ENCODE measurements around the gene ITIH3. TPM values are rescaled to one million over a fixed set of nuclear protein-coding genes. Genes with fewer than 3 reads are reported as not detected.

ITIH3 gene
- total RNA-seq, 1 donor from 2014 or later: not detected

DNA sequence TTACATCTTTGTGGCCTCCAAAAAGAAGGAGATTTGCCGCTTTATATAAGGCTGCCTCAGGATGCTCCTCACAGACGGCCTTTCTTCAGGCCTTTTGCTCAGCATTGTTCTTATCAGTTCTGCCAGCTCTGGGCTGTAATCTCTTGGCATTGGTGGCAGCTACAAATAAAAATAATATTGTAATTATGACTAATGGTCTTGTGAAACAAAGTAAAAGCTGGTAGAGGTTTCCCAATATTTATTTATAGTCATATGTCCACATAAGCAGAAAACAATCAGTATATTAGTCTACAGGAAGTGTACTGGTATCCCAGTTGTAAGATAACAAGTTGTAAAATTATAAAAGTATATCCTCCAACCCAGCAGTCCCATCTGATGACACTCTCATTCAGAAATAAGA lies 31.1 kb upstream of the ITIH3 start:
- Mint-ChIP-seq H3K27ac (ENCODE audit: unreplicated experiment) (no peak overlapping the region), H3K9me3 (ENCODE audit: unreplicated experiment) (no peaks in the 10 kb centered on the region), H3K27me3 (ENCODE audit: unreplicated experiment) (no peaks in the 10 kb centered on the region), H3K36me3 (ENCODE audit: low read depth, unreplicated experiment) (peaks cover 29% of the 10 kb centered on the region), H3K4me3 (ENCODE audit: unreplicated experiment) (no peak overlapping the region), H3K4me1 (ENCODE audit: unreplicated experiment) (no peaks in the 10 kb centered on the region)
- DNase-seq (ENCODE audit: low spot score): no peak
- TF ChIP-seq CTCF (IDR thresholded peaks at IDR 0.05; ENCODE audit: unreplicated experiment): no peak

GRCh38 chr3:52769786-52770455 lies 24.7 kb upstream of the ITIH3 start:
- no peak for TF ChIP-seq CTCF (IDR thresholded peaks at IDR 0.05; ENCODE audit: unreplicated experiment)
- peak overlapping the region; percentile 65 for H3K27ac Mint-ChIP-seq (ENCODE audit: unreplicated experiment)
- H3K4me3 Mint-ChIP-seq (ENCODE audit: unreplicated experiment): peak overlapping the region; percentile 94
- no peaks in the 10 kb centered on the region for H3K9me3 Mint-ChIP-seq (ENCODE audit: unreplicated experiment)
- H3K27me3 Mint-ChIP-seq (ENCODE audit: unreplicated experiment): peaks cover 2% of the 10 kb centered on the region
- DNase-seq (ENCODE audit: low spot score): no peak
- peaks cover 9% of the 10 kb centered on the region for H3K36me3 Mint-ChIP-seq (ENCODE audit: low read depth, unreplicated experiment)
- peaks cover 19% of the 10 kb centered on the region for H3K4me1 Mint-ChIP-seq (ENCODE audit: unreplicated experiment)

GRCh38 chr3:52770496-52771333 lies 23.9 kb upstream of the ITIH3 start, which contains the start of gene NEK4:
TSS of gene NEK4 (minus strand) at chr3:52770940. CDS start at chr3:52770746, 194 bp downstream.
- H3K36me3 Mint-ChIP-seq (ENCODE audit: low read depth, unreplicated experiment): peaks cover 4% of the 10 kb centered on the region
- no peaks in the 10 kb centered on the region for H3K9me3 Mint-ChIP-seq (ENCODE audit: unreplicated experiment)
- H3K27me3 Mint-ChIP-seq (ENCODE audit: unreplicated experiment): peaks cover 5% of the 10 kb centered on the region
- peak within 1 kb of the TSS; percentile 94 for H3K4me3 Mint-ChIP-seq (ENCODE audit: unreplicated experiment)
- TF ChIP-seq CTCF (IDR thresholded peaks at IDR 0.05; ENCODE audit: unreplicated experiment): no peak
- H3K27ac Mint-ChIP-seq (ENCODE audit: unreplicated experiment): peak within 1 kb of the TSS; percentile 92
- DNase-seq (ENCODE audit: low spot score): peak; percentile 89
- H3K4me1 Mint-ChIP-seq (ENCODE audit: unreplicated experiment): peaks cover 19% of the 10 kb centered on the region

- peaks cover 19% of the 10 kb centered on the region for H3K4me1 Mint-ChIP-seq (ENCODE audit: unreplicated experiment)
- no peak for TF ChIP-seq CTCF (IDR thresholded peaks at IDR 0.05; ENCODE audit: unreplicated experiment)
- H3K36me3 Mint-ChIP-seq (ENCODE audit: low read depth, unreplicated experiment): peaks cover 4% of the 10 kb centered on the region
- peaks cover 5% of the 10 kb centered on the region for H3K27me3 Mint-ChIP-seq (ENCODE audit: unreplicated experiment)
- H3K4me3 Mint-ChIP-seq (ENCODE audit: unreplicated experiment): peak overlapping the region; percentile 94
- no peaks in the 10 kb centered on the region for H3K9me3 Mint-ChIP-seq (ENCODE audit: unreplicated experiment)
- peak overlapping the region; percentile 92 for H3K27ac Mint-ChIP-seq (ENCODE audit: unreplicated experiment)
- no peak for DNase-seq (ENCODE audit: low spot score)
Measured at GRCh38 chr3:52771334-52771681, 23.3 kb upstream of the ITIH3 start.

GRCh38 chr3:52771702-52772101 lies 22.9 kb upstream of the ITIH3 start:
- H3K4me3 Mint-ChIP-seq (ENCODE audit: unreplicated experiment): peak overlapping the region; percentile 94

More at GRCh38 chr3:52771702-52772101, 22.9 kb upstream of the ITIH3 start:
- Mint-ChIP-seq H3K27me3 (ENCODE audit: unreplicated experiment) (peaks cover 5% of the 10 kb centered on the region), H3K4me1 (ENCODE audit: unreplicated experiment) (peaks cover 19% of the 10 kb centered on the region), H3K27ac (ENCODE audit: unreplicated experiment) (peak overlapping the region; percentile 92), H3K36me3 (ENCODE audit: low read depth, unreplicated experiment) (peaks cover 4% of the 10 kb centered on the region), H3K9me3 (ENCODE audit: unreplicated experiment) (no peaks in the 10 kb centered on the region)
- no peak for TF ChIP-seq CTCF (IDR thresholded peaks at IDR 0.05; ENCODE audit: unreplicated experiment)
- DNase-seq (ENCODE audit: low spot score): no peak

Measured in endothelial cell (in vitro differentiated cells).